NCI-H345 treated with DMSO at 0.1 percent for 48 hours (cell line): Measurements from ENCODE around the gene SNUPN.
"Not testable (repeated sequence)": the region's sequence is repeated elsewhere in the genome, so short reads cannot be mapped to it uniquely, and the experiment has no call there.

ENCODE experiments used
- DNase-seq: peaks from one replicate; lab custom pipeline; 2025; ENCODE audit not compliant: unreplicated experiment; lab: John Stamatoyannopoulos, UW

The SNUPN gene

GRCh38 chr15:75637245-75638009 is 11.9 kb upstream of the SNUPN start:
- DNase-seq: no peak

DNA sequence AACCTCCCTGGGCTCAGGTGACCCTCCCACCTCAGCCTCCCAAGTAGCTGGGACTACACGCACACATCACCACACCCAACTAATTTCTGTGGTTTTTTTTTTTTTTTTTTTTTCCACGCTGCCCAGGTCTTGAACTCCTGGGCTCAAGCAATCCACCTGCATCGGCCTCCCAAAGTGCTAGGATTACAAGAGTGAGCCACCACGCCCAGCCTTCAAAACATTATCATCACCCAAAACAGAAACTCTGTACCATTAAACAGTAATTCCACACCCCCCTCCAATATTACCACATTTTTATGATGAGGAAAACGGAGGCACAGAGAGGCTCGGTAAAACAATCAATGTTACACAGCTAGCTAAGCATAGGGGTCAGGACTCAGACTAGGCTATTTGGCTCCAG is 10.5 kb upstream of the SNUPN start:
- no peak for DNase-seq

DNA sequence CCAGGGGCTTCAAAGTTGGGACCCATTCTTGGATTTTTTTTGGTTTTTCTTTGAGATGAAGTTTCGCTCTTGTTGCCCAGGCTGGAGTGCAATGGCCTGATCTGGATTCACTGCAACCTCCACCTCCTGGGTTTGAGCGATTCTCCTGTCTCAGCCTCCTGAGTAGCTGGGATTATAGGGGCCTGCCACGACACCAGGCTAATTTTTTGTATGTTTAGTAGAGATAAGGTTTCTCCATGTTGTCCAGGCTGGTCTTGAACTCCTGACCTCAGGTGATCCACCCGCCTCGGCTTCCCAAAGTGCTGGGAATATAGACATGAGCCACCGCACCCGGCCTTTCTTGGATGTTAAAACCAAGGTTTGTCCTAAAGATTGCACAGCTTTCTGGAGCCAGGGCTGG is 8.4 kb upstream of the SNUPN start:
- DNase-seq: not testable (repeated sequence)

- no peak for DNase-seq
Observed at GRCh38 chr15:75631935-75632334, 6.4 kb upstream of the SNUPN start.

- no peak for DNase-seq
Observed at GRCh38 chr15:75622505-75622904, 3.0 kb downstream of the SNUPN start.

DNA sequence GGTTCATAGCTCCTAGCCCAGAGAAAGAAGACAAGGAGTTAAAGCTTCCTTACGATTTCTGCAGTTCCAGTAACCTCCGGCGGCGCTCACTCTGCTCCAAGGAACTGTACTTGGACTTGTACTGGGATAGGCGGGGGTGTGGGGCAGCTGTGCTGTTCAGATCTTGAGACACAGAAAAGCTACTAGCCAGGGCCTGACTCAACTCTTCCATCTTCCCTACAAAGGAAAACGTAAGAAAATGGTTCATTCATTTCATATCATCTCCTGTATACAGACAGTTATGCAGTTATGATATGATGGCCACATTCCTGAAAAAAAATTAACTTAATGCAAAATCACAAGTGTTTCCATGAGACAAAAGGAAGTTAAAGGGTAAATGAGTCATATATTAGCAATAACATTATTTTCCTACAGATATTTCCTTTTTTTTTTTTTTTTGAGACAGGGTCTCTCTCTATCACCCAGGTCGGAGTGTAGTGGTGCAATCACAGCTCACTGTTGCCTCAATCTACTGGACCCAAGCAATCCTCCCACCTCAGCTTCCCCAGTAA is 4.6 kb downstream of the SNUPN start:
- no peak for DNase-seq

DNA sequence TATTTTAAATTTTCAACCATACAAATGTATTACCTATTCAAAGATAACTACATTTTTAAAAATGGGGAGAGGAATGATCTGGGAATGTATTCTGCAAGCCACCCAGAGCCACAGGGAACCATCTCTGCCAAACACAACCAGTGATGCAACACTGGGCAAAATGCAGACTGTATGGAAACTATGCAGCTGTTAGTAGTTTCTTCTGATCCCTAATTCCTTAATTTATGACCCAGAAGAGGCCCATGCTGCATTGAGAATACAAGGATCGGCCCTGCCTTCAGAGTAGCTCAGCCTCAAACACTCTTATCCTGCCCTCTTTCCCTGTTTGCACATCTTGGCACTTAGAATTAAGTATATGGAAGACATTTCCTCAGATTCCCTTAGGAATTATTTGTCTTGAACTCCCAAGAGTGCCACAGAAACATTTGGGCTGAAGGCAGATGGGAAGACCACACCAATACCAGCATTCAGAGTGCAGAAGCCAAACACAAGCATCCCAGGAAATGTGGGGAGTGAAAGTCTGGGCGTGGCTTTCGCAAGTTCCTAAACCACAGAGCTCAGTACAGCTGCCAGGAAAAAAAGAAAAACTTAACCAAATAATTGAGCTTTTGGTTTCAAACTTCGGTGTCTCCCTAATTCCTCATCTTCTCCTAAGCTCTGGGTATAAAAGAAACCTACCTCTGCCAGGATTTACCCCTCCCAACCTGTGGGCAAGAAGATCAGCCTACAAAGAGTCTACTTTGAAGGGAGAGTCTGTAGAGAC is 5.3 kb downstream of the SNUPN start:
- no peak for DNase-seq

DNA sequence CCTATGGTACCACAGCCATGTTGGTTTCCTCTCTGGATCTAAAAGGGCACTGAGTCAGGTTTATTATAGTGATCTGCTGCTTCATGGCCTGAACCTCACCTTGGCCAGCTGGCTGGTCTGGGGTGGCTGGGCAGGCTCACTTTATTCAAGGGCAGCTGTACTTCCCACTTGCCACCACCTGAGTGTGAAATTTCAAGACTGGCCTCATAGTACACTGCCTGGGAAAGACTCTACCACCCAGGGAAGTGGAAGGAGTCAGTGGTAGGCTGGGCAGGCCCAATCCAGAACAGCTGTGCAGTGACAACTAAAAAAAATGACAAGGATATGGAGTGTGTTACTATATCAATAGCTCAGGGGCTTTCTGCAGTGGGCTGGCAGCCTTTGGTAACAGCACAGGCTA is 8.8 kb downstream of the SNUPN start:
- DNase-seq: no peak

GRCh38 chr15:75606711-75607699 is 18.5 kb downstream of the SNUPN start:
- no peak for DNase-seq

- no peak for DNase-seq
Observed at GRCh38 chr15:75606026-75606425, 19.5 kb downstream of the SNUPN start.

- no peak for DNase-seq
Observed at GRCh38 chr15:75599401-75599800, 26.1 kb downstream of the SNUPN start.

GRCh38 chr15:75598361-75598760 is 27.2 kb downstream of the SNUPN start:
- no peak for DNase-seq

GRCh38 chr15:75597667-75598341 is 27.7 kb downstream of the SNUPN start:
- no peak for DNase-seq

GRCh38 chr15:75596703-75597345 is 28.7 kb downstream of the SNUPN start:
- DNase-seq: no peak

DNA sequence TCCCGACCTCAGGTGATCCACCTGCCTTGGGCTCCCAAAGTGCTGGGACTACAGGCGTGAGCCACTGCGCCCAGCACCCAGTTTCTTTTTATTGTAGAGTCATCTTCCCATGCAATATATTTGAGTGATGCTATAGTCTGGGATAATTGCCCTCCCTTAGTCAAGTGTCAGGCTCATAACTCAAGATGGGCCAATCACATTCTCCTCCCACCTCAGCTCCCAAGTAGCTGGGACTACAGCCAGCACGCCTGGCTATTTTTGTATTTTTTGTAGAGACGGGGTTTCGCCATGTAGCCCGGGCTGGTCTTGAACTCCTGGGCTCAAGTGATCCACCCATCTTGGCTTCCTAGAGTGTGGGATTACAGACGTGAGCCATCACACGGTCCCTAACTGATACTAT is 31.2 kb downstream of the SNUPN start:
- DNase-seq: no peak

GRCh38 chr15:75591655-75592364 is 33.7 kb downstream of the SNUPN start:
- DNase-seq: no peak

- DNase-seq: no peak
Observed at GRCh38 chr15:75590239-75590638, 35.3 kb downstream of the SNUPN start.

DNA sequence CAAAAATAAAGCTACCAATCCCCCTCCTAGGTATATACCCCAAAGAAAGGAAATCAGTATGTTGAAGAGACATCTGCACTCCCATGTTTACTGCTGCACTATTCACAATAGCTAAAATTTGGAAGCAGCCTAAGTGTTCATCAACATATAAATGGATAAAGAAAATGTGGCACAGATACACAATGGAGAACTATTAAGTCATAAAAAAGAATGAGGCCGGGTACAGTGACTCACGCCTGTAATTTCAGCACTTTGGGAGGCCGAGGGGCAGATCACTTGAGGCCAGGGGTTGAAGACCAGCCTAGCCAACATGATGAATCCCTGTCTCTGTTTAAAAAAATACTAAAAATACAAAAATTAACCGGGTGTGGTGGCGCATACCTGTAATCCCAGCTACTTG is 36.5 kb downstream of the SNUPN start:
- no peak for DNase-seq

DNA sequence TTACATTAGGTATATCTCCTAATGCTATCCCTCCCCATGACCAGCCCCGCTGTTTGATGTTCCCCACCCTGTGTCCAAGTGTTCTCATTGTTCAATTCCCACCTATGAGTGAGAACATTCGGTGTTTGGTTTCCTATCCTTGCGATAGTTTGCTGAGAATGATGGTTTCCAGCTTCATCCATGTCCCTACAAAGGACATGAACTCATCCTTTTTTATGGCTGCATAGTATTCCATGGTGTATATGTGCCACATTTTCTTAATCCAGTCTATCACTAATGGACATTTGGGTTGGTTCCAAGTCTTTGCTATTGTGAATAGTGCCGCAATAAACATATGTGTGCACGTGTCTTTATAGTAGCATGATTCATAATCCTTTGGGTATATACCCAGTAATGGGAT is 39.1 kb downstream of the SNUPN start:
- DNase-seq: not testable (repeated sequence)
